Activated CD8-positive, alpha-beta memory T cell treated with anti-CD3 and anti-CD28 coated beads for 36 hours (primary cell): ENCODE results near the gene TTC17. TPM values are rescaled to one million over a fixed set of nuclear protein-coding genes. Genes with fewer than 3 reads are reported as not detected.

Experiments
- CTCF ChIA-PET: fragments of 350-600 bp; sonication (Branson Sonifier 250); formaldehyde crosslinking; loops from one replicate; lab custom pipeline; 2021; ENCODE audit warnings: antibody characterized with exemption; lab: Charles Lee
- POLR2A ChIA-PET: fragments of 350-600 bp; sonication (Branson Sonifier 250); formaldehyde crosslinking; loops from one replicate; lab custom pipeline; 2021; ENCODE audit warnings: antibody characterized with exemption; lab: Charles Lee
- total RNA-seq, 2 experiments: library from RNA; stranded (reverse); gene quantifications; one replicate each; pipeline ENCODE4 v1.2.3, GENCODE V29; 2021

Gene TTC17
- total RNA-seq, 2 experiments from 2014 or later, result 31.8 to 33.7 TPM

GRCh38 chr11:43507171-43507570 lies 148.5 kb downstream of the TTC17 start:
- ChIA-PET POLR2A (no interaction called here), CTCF (no interaction called here)

GRCh38 chr11:43508511-43508918 lies 149.8 kb downstream of the TTC17 start:
- CTCF ChIA-PET, result no interaction called here
- POLR2A ChIA-PET, result no interaction called here

- ChIA-PET CTCF (no interaction called here), POLR2A (no interaction called here)
These were observed 153.2 kb downstream of the TTC17 start for GRCh38 chr11:43511959-43512358.

- POLR2A ChIA-PET, result no interaction called here
- CTCF ChIA-PET, result no interaction called here
These were observed 156.4 kb downstream of the TTC17 start for GRCh38 chr11:43515090-43515489.

- POLR2A ChIA-PET, result no interaction called here
- CTCF ChIA-PET, result no interaction called here
These were observed 157.7 kb downstream of the TTC17 start for GRCh38 chr11:43516316-43516850.

GRCh38 chr11:43517518-43517917 lies 158.8 kb downstream of the TTC17 start:
- POLR2A ChIA-PET, result no interaction called here
- CTCF ChIA-PET, result no interaction called here

- ChIA-PET POLR2A (no interaction called here), CTCF (no interaction called here)
These were observed 159.9 kb downstream of the TTC17 start for GRCh38 chr11:43518408-43519160.

- CTCF ChIA-PET, result no interaction called here
These were observed 162.8 kb downstream of the TTC17 start for GRCh38 chr11:43521471-43521870.

GRCh38 chr11:43523632-43524031 lies 164.9 kb downstream of the TTC17 start:
- CTCF ChIA-PET, result no interaction called here
- POLR2A ChIA-PET, result interaction anchor here (0.7 kb wide), 1 partner anchor 748 kb away, joined by 3 read pairs; no protein-coding TSS in a partner anchor

More at GRCh38 chr11:43521471-43521870, 162.8 kb downstream of the TTC17 start:
- POLR2A ChIA-PET, result no interaction called here

GRCh38 chr11:43532041-43532440 lies 173.3 kb downstream of the TTC17 start:
- ChIA-PET POLR2A (no interaction called here), CTCF (no interaction called here)

GRCh38 chr11:43537833-43538615 lies 179.3 kb downstream of the TTC17 start:
- ChIA-PET CTCF (no interaction called here), POLR2A (no interaction called here)

GRCh38 chr11:43541993-43542392 lies 183.3 kb downstream of the TTC17 start:
- CTCF ChIA-PET, result no interaction called here
- POLR2A ChIA-PET, result no interaction called here

- POLR2A ChIA-PET, result no interaction called here
- CTCF ChIA-PET, result no interaction called here
These were observed 184.3 kb downstream of the TTC17 start for GRCh38 chr11:43542750-43543712.

Other genes with a start within 250 kb of the TTC17 start
- 100 to 1,000 TPM; 193 to 200 TPM for gene API5, start 46.9 kb upstream of the TTC17 start, total RNA-seq